HG03565 (cell line): ENCODE data around the gene PDE8B.
"Not testable (repeated sequence)": the region's sequence is repeated elsewhere in the genome, so short reads cannot be mapped to it uniquely, and the experiment has no call there.

ENCODE experiments used
- ATAC-seq: cut with Tn5 transposase; IDR thresholded peaks from one replicate; pipeline ENCODE4 v1.9.1; 2021; ENCODE audit warnings: mild to moderate bottlenecking, moderate library complexity; ENCODE audit not compliant: unreplicated experiment

Gene PDE8B

DNA sequence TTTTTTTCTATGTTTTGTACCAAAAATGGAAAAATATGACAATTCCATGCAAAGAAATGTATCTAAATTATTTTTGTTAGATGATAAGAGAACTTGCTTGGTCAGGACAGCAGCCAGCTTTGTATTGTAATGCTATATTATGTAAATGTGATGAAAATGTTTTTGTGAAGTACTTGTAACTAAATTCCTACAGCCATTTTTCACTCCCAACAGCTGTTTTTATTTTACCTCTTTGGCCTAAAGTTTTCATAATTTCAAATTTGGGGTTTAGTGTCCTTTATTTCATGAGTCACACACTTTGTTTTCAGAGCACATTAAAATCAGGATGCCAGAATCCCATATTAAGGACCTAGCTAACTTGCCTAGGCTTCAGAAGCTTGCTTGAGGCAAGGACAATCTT is 217.5 kb downstream of the PDE8B start:
- no peak for ATAC-seq

DNA sequence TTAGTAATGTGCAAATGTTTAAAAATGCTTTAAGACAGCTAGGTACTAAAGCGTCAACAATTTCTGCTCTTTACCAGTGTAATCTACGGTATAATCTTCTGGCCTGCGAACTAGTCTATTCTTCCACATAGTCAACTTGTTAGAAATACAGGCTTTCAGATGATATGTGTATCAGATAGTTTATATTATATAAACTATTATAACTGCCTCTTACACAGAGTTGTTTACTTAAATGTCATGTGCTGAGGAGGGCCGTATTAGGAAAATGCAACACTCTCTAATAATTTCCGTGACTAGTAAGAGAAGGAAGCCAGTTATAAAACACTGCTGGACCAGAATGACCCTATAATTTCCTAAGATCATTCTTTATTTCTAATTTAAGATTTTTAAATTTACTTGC is 218.0 kb downstream of the PDE8B start:
- ATAC-seq, result no peak

DNA sequence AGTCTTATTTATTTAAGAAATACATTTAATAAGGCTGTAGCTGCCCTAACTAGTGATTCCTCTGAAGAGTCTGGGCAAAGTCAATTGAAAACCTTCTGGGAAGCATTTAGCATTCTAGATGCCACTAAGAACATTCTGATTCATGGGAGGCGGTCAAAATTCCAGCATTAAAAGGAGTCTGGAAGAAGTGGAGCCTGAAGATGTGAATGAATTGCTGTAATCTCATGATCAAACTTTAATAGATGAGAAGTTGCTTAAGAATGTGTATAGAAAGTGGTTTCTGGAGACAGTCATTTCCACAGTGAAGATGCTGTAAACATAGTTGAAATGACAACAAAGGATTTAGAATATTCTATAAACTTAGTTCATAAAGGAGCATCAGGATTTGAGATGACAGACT is 220.2 kb downstream of the PDE8B start:
- ATAC-seq, result no peak

DNA sequence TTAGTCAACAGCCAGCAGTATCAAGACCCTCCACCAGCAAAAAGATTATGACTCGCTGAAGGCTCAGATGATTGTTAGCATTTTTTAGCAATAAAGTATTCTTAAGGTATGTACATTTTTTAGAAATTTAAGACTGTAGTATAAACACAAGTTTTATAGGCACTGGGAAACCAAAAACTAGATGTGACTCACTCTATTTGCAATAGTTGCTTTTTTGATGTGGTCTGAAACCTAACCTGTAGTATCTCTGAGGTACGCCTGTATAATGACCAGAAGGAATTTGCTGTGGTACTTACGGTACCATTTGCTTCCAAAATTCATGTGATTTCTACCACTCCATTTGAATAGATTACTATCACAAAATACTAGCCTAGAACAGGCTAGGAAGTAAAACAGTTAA is 220.8 kb downstream of the PDE8B start:
- no peak for ATAC-seq

DNA sequence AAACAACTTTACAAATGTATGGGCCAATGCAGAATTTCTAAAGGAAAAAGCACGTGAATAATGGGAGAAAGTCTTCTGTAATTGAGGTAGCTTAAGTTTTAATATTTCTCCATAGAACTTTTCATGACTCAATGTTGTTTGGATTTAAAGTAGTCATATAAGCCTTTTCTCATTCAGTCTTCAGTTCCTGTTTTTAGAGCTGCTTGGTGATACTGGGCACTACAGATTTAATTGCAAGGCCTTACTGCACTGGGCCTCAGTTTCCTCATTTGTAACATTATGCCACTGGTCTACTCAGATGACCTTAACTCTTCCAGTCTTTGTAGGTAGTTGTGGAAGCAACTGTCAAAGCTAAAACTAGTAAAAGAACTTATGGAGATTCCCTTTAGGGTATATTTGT is 221.2 kb downstream of the PDE8B start:
- no peak for ATAC-seq

DNA sequence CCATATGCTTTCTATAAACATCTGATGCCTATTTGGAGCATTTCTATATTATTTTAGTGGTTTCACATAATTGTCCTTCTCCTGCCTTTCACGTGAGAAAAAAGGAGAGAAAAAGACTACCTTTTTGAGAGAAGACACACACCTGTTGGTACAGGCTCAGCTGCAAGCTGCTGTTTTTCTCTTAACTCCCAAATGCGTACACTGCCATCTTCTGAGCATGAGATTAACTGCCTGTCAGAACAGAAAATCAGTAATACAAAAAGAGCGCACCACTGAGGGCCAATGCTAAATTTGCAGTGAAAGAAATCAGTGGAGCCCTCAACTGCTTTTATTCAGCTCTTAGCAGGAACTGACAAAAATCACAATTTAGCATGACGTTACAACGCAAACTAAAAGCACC is 226.7 kb downstream of the PDE8B start:
- no peak for ATAC-seq

DNA sequence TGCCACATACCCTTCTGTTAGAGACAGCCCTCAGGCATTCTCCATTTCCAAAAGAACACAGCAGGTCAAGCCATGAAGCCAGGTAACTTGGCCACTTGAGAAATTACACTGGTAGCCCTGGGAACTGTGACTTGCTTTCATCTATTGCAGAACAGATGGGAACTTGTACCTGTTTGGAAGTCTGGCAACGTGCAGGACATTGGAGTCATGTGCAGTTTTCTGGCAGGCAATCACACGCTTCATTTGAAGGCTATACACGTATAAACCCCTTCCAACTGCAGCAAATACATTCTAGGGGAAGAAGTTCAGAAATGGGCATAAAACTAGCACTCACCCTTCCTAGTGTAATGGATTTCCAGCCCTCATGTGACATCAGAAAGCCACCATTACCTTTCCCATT is 227.6 kb downstream of the PDE8B start:
- no peak for ATAC-seq

DNA sequence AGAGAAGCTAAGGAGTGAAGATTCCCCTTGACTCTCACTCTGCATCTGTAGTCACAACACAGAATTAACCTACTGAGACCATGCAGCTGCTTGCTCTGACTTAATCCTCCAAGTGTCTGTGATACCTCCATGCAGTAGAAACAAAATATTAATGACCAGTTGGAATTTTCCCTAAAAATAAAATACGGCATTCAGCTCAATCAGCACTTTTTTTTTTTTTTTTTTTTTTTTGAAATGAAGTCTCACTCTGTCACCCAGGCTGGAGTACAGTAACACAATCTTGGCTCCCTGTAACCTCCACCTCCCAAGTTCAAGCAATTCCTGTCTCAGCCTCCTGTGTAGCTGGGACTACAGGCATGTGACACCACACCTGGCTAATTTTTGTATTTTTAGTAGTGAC is 233.2 kb downstream of the PDE8B start:
- no peak for ATAC-seq

DNA sequence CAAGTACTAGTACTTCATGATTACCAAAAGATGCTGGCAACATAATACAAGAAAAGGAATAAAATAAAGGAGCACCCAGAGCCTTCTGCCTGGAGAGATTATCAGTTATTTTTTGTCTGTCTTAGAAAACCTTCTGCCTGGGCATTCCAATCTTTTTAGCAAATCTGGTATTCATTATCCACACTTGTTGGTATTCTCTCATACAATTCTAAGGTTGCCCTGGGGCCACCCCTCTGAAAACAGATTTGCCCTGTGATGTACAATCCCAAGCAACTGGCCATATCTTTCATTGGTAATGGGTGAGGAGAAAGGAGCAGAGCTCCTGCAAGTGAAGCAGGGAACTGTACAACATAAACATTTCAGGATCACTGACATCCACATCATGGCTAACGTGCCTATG is 233.9 kb downstream of the PDE8B start:
- no peak for ATAC-seq

DNA sequence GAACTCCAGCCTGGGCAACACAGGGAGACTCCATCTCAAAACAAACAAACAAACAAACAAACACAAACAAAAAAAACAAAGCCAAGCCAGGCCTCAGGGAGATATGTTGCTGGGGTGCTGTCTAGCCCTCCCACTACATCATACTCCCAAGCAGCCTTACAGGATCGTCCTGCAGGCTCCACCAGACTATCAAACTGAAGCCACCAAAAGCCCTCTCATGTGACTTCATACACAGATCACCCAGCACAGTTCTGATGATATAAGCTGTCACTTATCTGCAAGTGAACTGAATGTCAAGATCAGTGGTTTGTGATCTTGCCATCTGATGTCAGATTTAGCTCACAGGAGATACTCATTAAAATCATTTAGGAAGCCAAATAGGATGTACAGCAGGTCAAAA is 238.4 kb downstream of the PDE8B start:
- ATAC-seq, result no peak

DNA sequence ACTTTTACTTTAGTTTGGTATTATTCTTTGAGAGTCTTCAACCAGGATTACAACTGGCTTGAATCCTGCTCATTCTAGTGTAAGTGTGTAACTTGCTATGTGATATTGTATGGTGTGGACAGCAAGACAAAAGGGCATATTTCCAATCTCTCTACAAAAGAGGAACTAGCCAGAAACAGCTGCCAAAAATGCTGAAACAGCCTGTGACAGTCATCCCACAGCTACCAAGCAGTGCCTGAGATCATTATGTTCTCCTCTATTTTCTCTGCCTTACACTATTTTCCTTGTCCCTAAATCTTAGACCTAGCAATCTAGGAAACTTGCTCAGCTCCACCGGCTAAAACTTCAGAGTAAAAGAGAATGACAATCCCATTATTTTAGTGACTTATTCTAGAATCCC is 238.8 kb downstream of the PDE8B start:
- no peak for ATAC-seq

DNA sequence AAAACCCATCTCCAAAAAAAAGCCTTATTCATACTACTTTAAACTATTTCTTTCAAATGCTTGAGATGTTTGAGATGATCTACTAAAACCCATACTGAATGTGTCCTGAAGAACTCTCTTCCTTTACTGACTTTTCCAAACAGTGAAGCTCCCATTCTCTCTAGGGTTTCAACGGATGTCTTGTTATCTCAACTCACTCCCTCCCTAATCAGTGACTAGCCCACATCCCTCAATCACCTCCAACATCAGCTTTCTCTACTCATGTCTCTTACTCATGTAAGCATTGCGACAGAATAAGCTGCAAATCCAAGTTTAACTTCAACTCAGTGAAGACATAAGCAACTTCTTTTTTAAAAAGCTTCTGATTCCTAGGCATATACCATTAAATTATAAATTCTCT is 239.5 kb downstream of the PDE8B start:
- ATAC-seq, result no peak

DNA sequence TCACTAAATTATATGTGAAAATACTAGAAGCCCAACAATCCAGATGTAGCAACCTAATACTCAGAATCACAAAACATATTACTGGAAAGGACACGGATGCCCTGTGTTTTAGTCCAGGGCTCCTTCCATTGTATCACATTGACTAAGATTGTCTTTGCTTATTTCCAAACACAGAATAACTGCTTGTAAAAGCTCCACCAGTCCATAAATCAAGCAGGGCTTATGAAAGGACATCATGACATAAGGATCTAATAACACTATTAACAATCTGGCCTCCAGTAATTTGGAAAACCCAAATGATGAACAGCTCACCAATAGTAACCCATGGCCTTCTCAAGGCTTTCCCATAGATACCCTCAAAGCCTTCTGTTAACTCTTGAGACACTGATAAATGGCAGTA is 241.9 kb downstream of the PDE8B start:
- ATAC-seq, result no peak

DNA sequence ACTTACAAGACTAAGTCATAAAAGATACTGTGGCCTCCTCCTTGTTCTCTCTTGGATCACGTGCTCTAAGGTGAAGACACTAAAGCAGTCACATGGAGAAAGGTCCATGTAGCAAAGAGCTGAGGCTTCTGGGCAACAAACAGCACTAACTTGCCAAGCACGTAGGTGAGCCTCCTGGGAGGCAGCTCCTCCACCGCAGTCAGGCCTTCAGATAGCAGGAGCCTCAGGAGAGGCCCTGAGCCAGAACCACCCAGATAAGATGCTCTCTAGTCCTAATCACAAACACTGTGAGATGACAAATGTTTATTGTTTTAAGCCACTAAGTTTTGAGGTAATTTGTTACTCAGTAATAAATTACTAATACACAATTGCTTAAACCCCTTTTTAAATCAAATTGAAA is 243.6 kb downstream of the PDE8B start:
- ATAC-seq, result no peak

DNA sequence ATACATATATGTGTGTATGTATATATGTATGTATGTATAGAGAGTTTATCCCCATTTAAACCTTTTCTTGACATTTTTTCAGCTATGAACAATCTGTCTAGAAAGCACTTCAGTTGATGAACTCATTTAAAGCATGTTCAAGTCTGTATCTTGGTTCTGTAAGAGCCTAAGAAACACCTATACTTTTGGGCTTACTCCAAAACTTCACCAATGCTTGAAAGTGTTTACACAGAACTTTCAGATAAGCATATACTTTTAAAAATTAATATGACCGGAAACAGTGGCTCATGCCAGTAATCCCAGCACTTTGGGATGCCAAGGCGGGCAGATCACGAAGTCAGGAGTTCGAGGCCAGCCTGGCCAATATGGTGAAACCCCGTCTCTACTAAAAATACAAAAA is 250.8 kb downstream of the PDE8B start:
- no peak for ATAC-seq

DNA sequence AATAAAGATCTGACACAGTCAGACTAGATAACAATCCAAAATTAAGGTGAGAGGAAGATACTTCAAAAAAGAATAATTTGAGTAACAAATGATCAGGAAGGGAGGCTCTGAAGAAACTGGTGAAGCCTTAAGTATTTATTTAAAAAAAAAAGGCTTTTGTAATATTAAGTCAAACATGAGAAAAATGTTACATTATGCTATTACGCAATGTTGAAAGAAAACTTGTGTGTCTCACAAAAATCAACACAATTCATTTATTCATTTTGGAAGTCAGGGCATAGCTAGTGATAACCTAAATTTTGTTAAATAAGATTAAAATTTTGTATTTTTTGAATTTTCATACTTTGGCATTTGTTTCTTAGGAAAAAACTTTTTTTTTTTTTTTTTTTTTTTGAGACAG is 253.4 kb downstream of the PDE8B start:
- no peak for ATAC-seq

DNA sequence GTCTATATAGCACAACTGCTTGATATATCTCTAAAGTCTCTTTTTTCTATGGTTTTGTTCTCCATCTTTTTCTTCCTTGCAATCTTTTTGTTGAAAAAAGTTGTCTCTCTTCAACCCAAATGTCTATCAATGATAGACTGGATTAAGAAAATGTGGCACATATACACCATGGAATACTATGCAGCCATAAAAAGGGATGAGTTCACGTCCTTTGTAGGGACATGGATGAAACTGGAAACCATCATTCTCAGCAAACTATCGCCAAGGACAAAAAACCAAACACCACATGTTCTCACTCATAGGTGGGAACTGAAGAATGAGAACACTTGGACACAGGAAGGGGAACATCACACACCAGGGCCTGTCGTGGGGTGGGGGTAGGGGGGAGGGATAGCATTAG is 258.4 kb downstream of the PDE8B start:
- not testable (repeated sequence) for ATAC-seq

DNA sequence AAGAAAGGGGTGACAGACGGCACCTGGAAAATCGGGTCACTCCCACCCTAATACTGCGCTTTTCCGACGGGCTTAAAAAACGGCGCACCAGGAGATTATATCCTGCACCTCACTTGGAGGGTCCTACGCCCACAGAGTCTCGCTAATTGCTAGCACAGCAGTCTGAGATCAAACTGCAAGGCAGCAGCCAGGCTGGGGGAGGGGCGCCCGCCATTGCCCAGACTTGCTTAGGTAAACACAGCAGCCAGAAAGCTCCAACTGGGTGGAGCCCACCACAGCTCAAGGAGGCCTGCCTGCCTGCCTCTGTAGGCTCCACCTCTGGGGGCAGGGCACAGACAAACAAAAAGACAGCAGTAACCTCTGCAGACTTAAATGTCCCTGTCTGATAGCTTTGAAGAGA is 264.6 kb downstream of the PDE8B start:
- not testable (repeated sequence) for ATAC-seq
